GM12878 (cell line): Measurements from ENCODE around the gene PEX16. TPM values are rescaled to one million over a fixed set of nuclear protein-coding genes. Genes with fewer than 3 reads are reported as not detected.

ENCODE experiments used
- ATF7 ChIP-seq: fragments of 450-650 bp; IDR thresholded peaks from 2 replicates; pipeline ENCODE4 v1.6.1; 2016; ENCODE audit warnings: low read depth, mild to moderate bottlenecking
- ETV6 ChIP-seq, 2 experiments: fragments of 450-650 bp in 1 of 2; IDR thresholded peaks in 1 of 2; conservative IDR thresholded peaks in 1 of 2; 2 replicates each; pipeline ENCODE4 v1.6.1; 2014; ENCODE audit warnings: antibody characterized with exemption in 1 of 2, borderline replicate concordance in 1 of 2, low read depth in 1 of 2, mild to moderate bottlenecking in 1 of 2, moderate library complexity in 1 of 2
- FOXK2 ChIP-seq: fragments of 450-650 bp; IDR thresholded peaks from 2 replicates; pipeline ENCODE4 v1.6.1; 2017; ENCODE audit warnings: mild to moderate bottlenecking, moderate library complexity
- IKZF1 ChIP-seq: fragments of 450-650 bp; conservative IDR thresholded peaks from 2 replicates; pipeline ENCODE4 v1.6.1; 2017; ENCODE audit warnings: antibody characterized with exemption, mild to moderate bottlenecking
- POU2F2 ChIP-seq: IDR thresholded peaks from 3 replicates; pipeline ENCODE4 v1.6.1; 2011; ENCODE audit warnings: low read depth, mild to moderate bottlenecking, low read length, borderline replicate concordance
- SPI1 ChIP-seq: IDR thresholded peaks from 2 replicates; pipeline ENCODE4 v1.6.1; 2011; ENCODE audit warnings: low read depth, mild to moderate bottlenecking, low read length, moderate library complexity, borderline replicate concordance; ENCODE audit not compliant: insufficient read depth
- polyA plus RNA-seq, 11 experiments: library from polyadenylated mRNA; depleted of rRNA in 4 of 11; unstranded in 6 of 11; stranded (reverse) in 5 of 11; fragments of >200 nt; fragmentation: Nextera tagmentation in 4 of 11; fragmentation: Illumina TruSeq in 1 of 11; extraction: Ambion mirVana in 4 of 11; extraction: Trizol in 1 of 11; gene quantifications; 1 replicate in 1 of 11; 2 replicates in 10 of 11; pipeline versions ENCODE4 v1.2.1 to v1.2.3, GENCODE V29; 2011 to 2016; ENCODE audit warnings: inconsistent platforms in 2 of 11, missing spikeins in 2 of 11, low read depth in 1 of 11
- total RNA-seq, 4 experiments: library from RNA; depleted of rRNA in 3 of 4; stranded (reverse); fragments of >200 nt in 3 of 4; fragmentation: Illumina TruSeq in 1 of 4; extraction: Trizol in 1 of 4; gene quantifications; 2 replicates each; pipeline versions ENCODE4 v1.2.1 to v1.2.3, GENCODE V29; 2013 to 2021
- TF ChIP-seq, protein P1 (sequence below): IDR thresholded peaks from 2 replicates; pipeline ENCODE4 v1.6.1; 2012; ENCODE audit warnings: improper control_type of control experiment, low read depth, low read length; ENCODE audit not compliant: insufficient replicate concordance
- TF ChIP-seq, protein P2 (sequence below), 3 experiments: IDR thresholded peaks in 2 of 3; conservative IDR thresholded peaks in 1 of 3; 2 replicates each; pipeline ENCODE4 v1.5.1; 2011; ENCODE audit warnings: low read depth in 3 of 3, low read length in 3 of 3, mild to moderate bottlenecking in 3 of 3, control low read depth in 2 of 3, moderate library complexity in 2 of 3, inconsistent platforms in 1 of 3, mixed read lengths in 1 of 3; ENCODE audit not compliant: control insufficient read depth in 2 of 3, insufficient read depth in 1 of 3; ENCODE audit errors: extremely low read depth in 1 of 3
- TF ChIP-seq, protein P3 (sequence below): IDR thresholded peaks from 2 replicates; pipeline ENCODE4 v1.6.1; 2012; ENCODE audit warnings: low read depth, low read length, improper control_type of control experiment

Gene PEX16
- total and polyA plus RNA-seq, 10 of the 15 experiments (the other 5 are each of a cell fraction or from before 2014, with no cell fraction given), result 1.4 to 53.5 (median 27.6) TPM

DNA sequence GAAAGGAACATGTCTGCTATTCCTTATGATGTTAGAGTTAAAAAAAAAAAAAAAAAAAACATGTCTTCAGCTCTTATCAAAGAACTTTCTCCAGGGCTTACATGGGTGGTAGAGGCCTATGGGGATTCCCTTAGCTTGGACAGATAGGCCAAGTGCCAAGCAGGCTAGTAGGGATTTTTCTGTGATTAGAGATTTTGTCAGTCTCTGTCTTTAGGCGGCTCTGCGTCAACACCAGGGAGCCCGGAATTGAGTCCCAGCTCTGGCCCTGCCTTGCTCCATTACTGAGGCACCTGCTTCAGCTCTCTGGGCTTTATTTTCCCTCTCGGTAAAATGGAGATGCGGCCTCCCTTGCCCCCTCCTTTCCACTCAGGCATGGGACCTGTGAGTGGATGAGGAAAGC, 57.3 kb downstream of the PEX16 start (continued):
- TF ChIP-seq, protein P1, sequence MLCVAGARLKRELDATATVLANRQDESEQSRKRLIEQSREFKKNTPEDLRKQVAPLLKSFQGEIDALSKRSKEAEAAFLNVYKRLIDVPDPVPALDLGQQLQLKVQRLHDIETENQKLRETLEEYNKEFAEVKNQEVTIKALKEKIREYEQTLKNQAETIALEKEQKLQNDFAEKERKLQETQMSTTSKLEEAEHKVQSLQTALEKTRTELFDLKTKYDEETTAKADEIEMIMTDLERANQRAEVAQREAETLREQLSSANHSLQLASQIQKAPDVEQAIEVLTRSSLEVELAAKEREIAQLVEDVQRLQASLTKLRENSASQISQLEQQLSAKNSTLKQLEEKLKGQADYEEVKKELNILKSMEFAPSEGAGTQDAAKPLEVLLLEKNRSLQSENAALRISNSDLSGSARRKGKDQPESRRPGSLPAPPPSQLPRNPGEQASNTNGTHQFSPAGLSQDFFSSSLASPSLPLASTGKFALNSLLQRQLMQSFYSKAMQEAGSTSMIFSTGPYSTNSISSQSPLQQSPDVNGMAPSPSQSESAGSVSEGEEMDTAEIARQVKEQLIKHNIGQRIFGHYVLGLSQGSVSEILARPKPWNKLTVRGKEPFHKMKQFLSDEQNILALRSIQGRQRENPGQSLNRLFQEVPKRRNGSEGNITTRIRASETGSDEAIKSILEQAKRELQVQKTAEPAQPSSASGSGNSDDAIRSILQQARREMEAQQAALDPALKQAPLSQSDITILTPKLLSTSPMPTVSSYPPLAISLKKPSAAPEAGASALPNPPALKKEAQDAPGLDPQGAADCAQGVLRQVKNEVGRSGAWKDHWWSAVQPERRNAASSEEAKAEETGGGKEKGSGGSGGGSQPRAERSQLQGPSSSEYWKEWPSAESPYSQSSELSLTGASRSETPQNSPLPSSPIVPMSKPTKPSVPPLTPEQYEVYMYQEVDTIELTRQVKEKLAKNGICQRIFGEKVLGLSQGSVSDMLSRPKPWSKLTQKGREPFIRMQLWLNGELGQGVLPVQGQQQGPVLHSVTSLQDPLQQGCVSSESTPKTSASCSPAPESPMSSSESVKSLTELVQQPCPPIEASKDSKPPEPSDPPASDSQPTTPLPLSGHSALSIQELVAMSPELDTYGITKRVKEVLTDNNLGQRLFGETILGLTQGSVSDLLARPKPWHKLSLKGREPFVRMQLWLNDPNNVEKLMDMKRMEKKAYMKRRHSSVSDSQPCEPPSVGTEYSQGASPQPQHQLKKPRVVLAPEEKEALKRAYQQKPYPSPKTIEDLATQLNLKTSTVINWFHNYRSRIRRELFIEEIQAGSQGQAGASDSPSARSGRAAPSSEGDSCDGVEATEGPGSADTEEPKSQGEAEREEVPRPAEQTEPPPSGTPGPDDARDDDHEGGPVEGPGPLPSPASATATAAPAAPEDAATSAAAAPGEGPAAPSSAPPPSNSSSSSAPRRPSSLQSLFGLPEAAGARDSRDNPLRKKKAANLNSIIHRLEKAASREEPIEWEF, result no peak
- TF ChIP-seq SPI1, result no peak
- no peak for TF ChIP-seq FOXK2
- TF ChIP-seq POU2F2, result no peak
- TF ChIP-seq IKZF1, result no peak
- TF ChIP-seq, protein P2, sequence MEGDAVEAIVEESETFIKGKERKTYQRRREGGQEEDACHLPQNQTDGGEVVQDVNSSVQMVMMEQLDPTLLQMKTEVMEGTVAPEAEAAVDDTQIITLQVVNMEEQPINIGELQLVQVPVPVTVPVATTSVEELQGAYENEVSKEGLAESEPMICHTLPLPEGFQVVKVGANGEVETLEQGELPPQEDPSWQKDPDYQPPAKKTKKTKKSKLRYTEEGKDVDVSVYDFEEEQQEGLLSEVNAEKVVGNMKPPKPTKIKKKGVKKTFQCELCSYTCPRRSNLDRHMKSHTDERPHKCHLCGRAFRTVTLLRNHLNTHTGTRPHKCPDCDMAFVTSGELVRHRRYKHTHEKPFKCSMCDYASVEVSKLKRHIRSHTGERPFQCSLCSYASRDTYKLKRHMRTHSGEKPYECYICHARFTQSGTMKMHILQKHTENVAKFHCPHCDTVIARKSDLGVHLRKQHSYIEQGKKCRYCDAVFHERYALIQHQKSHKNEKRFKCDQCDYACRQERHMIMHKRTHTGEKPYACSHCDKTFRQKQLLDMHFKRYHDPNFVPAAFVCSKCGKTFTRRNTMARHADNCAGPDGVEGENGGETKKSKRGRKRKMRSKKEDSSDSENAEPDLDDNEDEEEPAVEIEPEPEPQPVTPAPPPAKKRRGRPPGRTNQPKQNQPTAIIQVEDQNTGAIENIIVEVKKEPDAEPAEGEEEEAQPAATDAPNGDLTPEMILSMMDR (IDR thresholded peaks at IDR 0.05 in 2 of 3, conservative IDR thresholded peaks at IDR 0.05 in 1 of 3; ENCODE audit: control insufficient read depth in 2 of 3, extremely low read depth in 1 of 3, insufficient read depth in 1 of 3, low read depth in 3 of 3, low read length in 3 of 3), result no peak
- TF ChIP-seq ATF7, result no peak
- TF ChIP-seq, protein P3, sequence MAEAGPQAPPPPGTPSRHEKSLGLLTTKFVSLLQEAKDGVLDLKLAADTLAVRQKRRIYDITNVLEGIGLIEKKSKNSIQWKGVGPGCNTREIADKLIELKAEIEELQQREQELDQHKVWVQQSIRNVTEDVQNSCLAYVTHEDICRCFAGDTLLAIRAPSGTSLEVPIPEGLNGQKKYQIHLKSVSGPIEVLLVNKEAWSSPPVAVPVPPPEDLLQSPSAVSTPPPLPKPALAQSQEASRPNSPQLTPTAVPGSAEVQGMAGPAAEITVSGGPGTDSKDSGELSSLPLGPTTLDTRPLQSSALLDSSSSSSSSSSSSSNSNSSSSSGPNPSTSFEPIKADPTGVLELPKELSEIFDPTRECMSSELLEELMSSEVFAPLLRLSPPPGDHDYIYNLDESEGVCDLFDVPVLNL, result no peak
- TF ChIP-seq ETV6 (conservative IDR thresholded peaks at IDR 0.05 in 1 of 2, IDR thresholded peaks at IDR 0.05 in 1 of 2; ENCODE audit: borderline replicate concordance in 1 of 2, low read depth in 1 of 2), result no peak

Other genes with a start within 250 kb of the PEX16 start
- 2.6 and 4.2 TPM in 2 replicates for gene SLC35C1, start 112.7 kb downstream of the PEX16 start, total RNA-seq (2014; rRNA removed)
- gene SLC35C1, start 112.7 kb downstream of the PEX16 start, total RNA-seq (2014; rRNA removed; fragmentation: Illumina TruSeq; extraction: Trizol), result 1.3 TPM in 2 replicates
- 8.9 and 9.7 TPM in 2 replicates for gene SLC35C1, start 112.7 kb downstream of the PEX16 start, total RNA-seq (2021)
- gene SLC35C1, start 112.7 kb downstream of the PEX16 start, polyA plus RNA-seq (2011; rRNA removed), result 0.39 and 0.96 TPM in 2 replicates
- 2.4 and 4.3 TPM in 2 replicates for gene SLC35C1, start 112.7 kb downstream of the PEX16 start, polyA plus RNA-seq (2014; fragmentation: Illumina TruSeq; extraction: Trizol)
- under 1 TPM; 0.55 to 0.95 TPM for gene SLC35C1, start 112.7 kb downstream of the PEX16 start, polyA plus RNA-seq (2014; fragmentation: Nextera tagmentation; extraction: Ambion mirVana)
- 5.0 and 6.5 TPM in 2 replicates for gene SLC35C1, start 112.7 kb downstream of the PEX16 start, polyA plus RNA-seq (2014; rRNA removed)
- gene SLC35C1, start 112.7 kb downstream of the PEX16 start, polyA plus RNA-seq (2016; fragmentation: Nextera tagmentation; extraction: Ambion mirVana), result 1 to 10 TPM; 6.0 to 6.9 TPM
- gene CRY2, start 70.4 kb downstream of the PEX16 start, total RNA-seq (2014; rRNA removed), result 8.7 and 9.1 TPM in 2 replicates
- 5.6 and 6.6 TPM in 2 replicates for gene CRY2, start 70.4 kb downstream of the PEX16 start, total RNA-seq (2014; rRNA removed; fragmentation: Illumina TruSeq; extraction: Trizol)
- 13.9 and 14.7 TPM in 2 replicates for gene CRY2, start 70.4 kb downstream of the PEX16 start, total RNA-seq (2021)
- 6.6 and 11.4 TPM in 2 replicates for gene CRY2, start 70.4 kb downstream of the PEX16 start, polyA plus RNA-seq (2011; rRNA removed)
- 6.0 and 7.1 TPM in 2 replicates for gene CRY2, start 70.4 kb downstream of the PEX16 start, polyA plus RNA-seq (2014; fragmentation: Illumina TruSeq; extraction: Trizol)
- 1 to 10 TPM; 1.2 to 1.4 TPM for gene CRY2, start 70.4 kb downstream of the PEX16 start, polyA plus RNA-seq (2014; fragmentation: Nextera tagmentation; extraction: Ambion mirVana)
- 8.5 and 8.8 TPM in 2 replicates for gene CRY2, start 70.4 kb downstream of the PEX16 start, polyA plus RNA-seq (2014; rRNA removed)
- gene CRY2, start 70.4 kb downstream of the PEX16 start, polyA plus RNA-seq (2016; fragmentation: Nextera tagmentation; extraction: Ambion mirVana), result 1 to 10 TPM; 7.6 to 8.7 TPM
- 0.16 and 0.17 TPM in 2 replicates for gene MAPK8IP1, start 32.2 kb downstream of the PEX16 start, total RNA-seq (2014; rRNA removed)
- 0.09 TPM in 1 of 2 replicates, not detected in the other for gene MAPK8IP1, start 32.2 kb downstream of the PEX16 start, total RNA-seq (2014; rRNA removed; fragmentation: Illumina TruSeq; extraction: Trizol)
- 0.44 and 0.48 TPM in 2 replicates for gene MAPK8IP1, start 32.2 kb downstream of the PEX16 start, total RNA-seq (2021)
- gene MAPK8IP1, start 32.2 kb downstream of the PEX16 start, polyA plus RNA-seq (2011; rRNA removed), result 0.06 and 0.14 TPM in 2 replicates
- 0.04 TPM in 1 of 2 replicates, not detected in the other for gene MAPK8IP1, start 32.2 kb downstream of the PEX16 start, polyA plus RNA-seq (2014; fragmentation: Illumina TruSeq; extraction: Trizol)
- not detected for gene MAPK8IP1, start 32.2 kb downstream of the PEX16 start, polyA plus RNA-seq (2014; fragmentation: Nextera tagmentation; extraction: Ambion mirVana)
- 0.27 and 0.31 TPM in 2 replicates for gene MAPK8IP1, start 32.2 kb downstream of the PEX16 start, polyA plus RNA-seq (2014; rRNA removed)
- gene MAPK8IP1, start 32.2 kb downstream of the PEX16 start, polyA plus RNA-seq (2016; fragmentation: Nextera tagmentation; extraction: Ambion mirVana), result under 1 TPM; 0.04 to 0.07 TPM
- 0.79 and 1.7 TPM in 2 replicates for gene FREY1, start 10.6 kb downstream of the PEX16 start, total RNA-seq (2014; rRNA removed)
- gene FREY1, start 10.6 kb downstream of the PEX16 start, total RNA-seq (2014; rRNA removed; fragmentation: Illumina TruSeq; extraction: Trizol), result 0.55 and 0.72 TPM in 2 replicates
- gene FREY1, start 10.6 kb downstream of the PEX16 start, total RNA-seq (2021), result 0.82 and 1.7 TPM in 2 replicates
- gene FREY1, start 10.6 kb downstream of the PEX16 start, polyA plus RNA-seq (2011; rRNA removed), result 0.16 and 0.19 TPM in 2 replicates
- gene FREY1, start 10.6 kb downstream of the PEX16 start, polyA plus RNA-seq (2014; fragmentation: Illumina TruSeq; extraction: Trizol), result 0.13 TPM in 1 of 2 replicates, not detected in the other
- gene FREY1, start 10.6 kb downstream of the PEX16 start, polyA plus RNA-seq (2014; fragmentation: Nextera tagmentation; extraction: Ambion mirVana), result not detected
- 0.31 TPM in 1 of 2 replicates, not detected in the other for gene FREY1, start 10.6 kb downstream of the PEX16 start, polyA plus RNA-seq (2014; rRNA removed)
- gene FREY1, start 10.6 kb downstream of the PEX16 start, polyA plus RNA-seq (2016; fragmentation: Nextera tagmentation; extraction: Ambion mirVana), result under 1 TPM in 1 of 2 experiments, not detected in 1; 0.39 TPM
- gene LARGE2, start 4.8 kb upstream of the PEX16 start, total RNA-seq (2014; rRNA removed), result not detected in 2 replicates
- not detected in 2 replicates for gene LARGE2, start 4.8 kb upstream of the PEX16 start, total RNA-seq (2014; rRNA removed; fragmentation: Illumina TruSeq; extraction: Trizol)
- gene LARGE2, start 4.8 kb upstream of the PEX16 start, total RNA-seq (2021), result 0.32 and 0.41 TPM in 2 replicates
- 0.03 TPM in 1 of 2 replicates, not detected in the other for gene LARGE2, start 4.8 kb upstream of the PEX16 start, polyA plus RNA-seq (2011; rRNA removed)
- gene LARGE2, start 4.8 kb upstream of the PEX16 start, polyA plus RNA-seq (2014; fragmentation: Illumina TruSeq; extraction: Trizol), result 0.15 TPM in 1 of 2 replicates, not detected in the other
- not detected for gene LARGE2, start 4.8 kb upstream of the PEX16 start, polyA plus RNA-seq (2014; fragmentation: Nextera tagmentation; extraction: Ambion mirVana)
- gene LARGE2, start 4.8 kb upstream of the PEX16 start, polyA plus RNA-seq (2014; rRNA removed), result 0.16 and 0.23 TPM in 2 replicates
- gene LARGE2, start 4.8 kb upstream of the PEX16 start, polyA plus RNA-seq (2016; fragmentation: Nextera tagmentation; extraction: Ambion mirVana), result not detected
- gene PHF21A, start 203.6 kb upstream of the PEX16 start, total RNA-seq (2014; rRNA removed), result 9.6 and 12.2 TPM in 2 replicates
- gene PHF21A, start 203.6 kb upstream of the PEX16 start, total RNA-seq (2014; rRNA removed; fragmentation: Illumina TruSeq; extraction: Trizol), result 10.4 and 11.7 TPM in 2 replicates
- gene PHF21A, start 203.6 kb upstream of the PEX16 start, total RNA-seq (2021), result 29.2 and 31.6 TPM in 2 replicates
- 25.0 and 37.2 TPM in 2 replicates for gene PHF21A, start 203.6 kb upstream of the PEX16 start, polyA plus RNA-seq (2011; rRNA removed)
- gene PHF21A, start 203.6 kb upstream of the PEX16 start, polyA plus RNA-seq (2014; fragmentation: Illumina TruSeq; extraction: Trizol), result 32.9 and 34.0 TPM in 2 replicates
- gene PHF21A, start 203.6 kb upstream of the PEX16 start, polyA plus RNA-seq (2014; fragmentation: Nextera tagmentation; extraction: Ambion mirVana), result 1 to 10 TPM; 2.6 to 2.7 TPM
- 14.9 and 21.2 TPM in 2 replicates for gene PHF21A, start 203.6 kb upstream of the PEX16 start, polyA plus RNA-seq (2014; rRNA removed)
- gene PHF21A, start 203.6 kb upstream of the PEX16 start, polyA plus RNA-seq (2016; fragmentation: Nextera tagmentation; extraction: Ambion mirVana), result 10 to 100 TPM; 17.1 to 19.7 TPM